Heart left ventricle (tissue), 13 donors: ENCODE results near the gene MAT2A.

ENCODE experiments used
- CTCF ChIP-seq, 12 donors: fragments of 200-600 bp; sonication (generic) in 4 of 12; IDR thresholded peaks; one replicate each; pipeline versions ENCODE4 v1.5.0 to v1.8.0; 2018 to 2022; ENCODE audit warnings: antibody characterized with exemption in 12 of 12, mild to moderate bottlenecking in 5 of 12
- POLR2A ChIP-seq, 2 donors: fragments of 450-650 bp; IDR thresholded peaks; one replicate each; pipeline ENCODE4 v1.6.1; 2017; ENCODE audit warnings: antibody characterized with exemption in 2 of 2, mild to moderate bottlenecking in 2 of 2, moderate library complexity in 2 of 2
- donor health status: ischemic (EF 13 %, LVEDD 7.1; RV severe dilation, severe dysfunction).
- donor health status: DM: no; HTN: yes; CAD: no.
- donor health status: DM: no; HTN: no; CAD: no.
- donor health status: ischemic (EF 25% LVEDD 6.9; RV normal size, moderate dysfunction).
- donor health status: ischemic (EF 25% LVEDD 5.7; RV mildly dilated, moderate dysfunction).
- donor health status: ischemic (EF 35%, LVEDD 5.7; RV mildly dilated, moderate dysfunction).
- donor health status: nonischemic (EF 11% LVEDD 7.7; RV severe dilation, severe dysfunction).
- donor health status: DM: yes; HTN: yes; CAD: no.
- donor health status: PGD.
- donor health status: ischemic (EF 29% LVEDD 5.4; RV normal size, mild dysfunction).
- donor health status: nonischemic (EF 23%, LVEDD 6.1; RV moderate dilation, normal function).

GRCh38 chr2:85529809-85530208 is 9.2 kb upstream of the MAT2A start:
- TF ChIP-seq CTCF (IDR thresholded peaks at IDR 0.05) (no peak), POLR2A (IDR thresholded peaks at IDR 0.05) (no peak)
